ENCODE results near the gene PHACTR2.
"Not testable (repeated sequence)": the region's sequence is repeated elsewhere in the genome, so short reads cannot be mapped to it uniquely, and the experiment has no call there.

PHACTR2 gene

DNA sequence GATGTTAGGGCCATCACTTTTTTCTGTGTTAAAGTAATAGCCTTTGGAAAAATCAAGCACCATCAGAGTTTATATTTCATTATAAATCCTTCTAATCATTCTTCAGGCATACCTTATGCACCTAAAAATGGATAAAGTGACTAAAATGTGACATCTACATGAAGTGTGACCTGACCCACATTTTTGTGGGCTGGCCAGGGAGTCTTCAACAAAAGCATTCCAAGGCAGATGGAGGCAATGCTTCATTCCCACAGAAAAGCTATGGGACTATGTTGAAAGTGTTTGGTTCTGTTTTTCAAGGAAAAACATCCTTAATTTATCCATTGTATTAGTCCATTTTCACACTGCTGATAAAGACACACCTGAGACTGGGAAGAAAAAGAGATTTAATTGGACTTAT, 106.6 kb downstream of the PHACTR2 start:
- H3K27ac ChIP-seq = no peak overlapping the region
- TF ChIP-seq, protein P1, sequence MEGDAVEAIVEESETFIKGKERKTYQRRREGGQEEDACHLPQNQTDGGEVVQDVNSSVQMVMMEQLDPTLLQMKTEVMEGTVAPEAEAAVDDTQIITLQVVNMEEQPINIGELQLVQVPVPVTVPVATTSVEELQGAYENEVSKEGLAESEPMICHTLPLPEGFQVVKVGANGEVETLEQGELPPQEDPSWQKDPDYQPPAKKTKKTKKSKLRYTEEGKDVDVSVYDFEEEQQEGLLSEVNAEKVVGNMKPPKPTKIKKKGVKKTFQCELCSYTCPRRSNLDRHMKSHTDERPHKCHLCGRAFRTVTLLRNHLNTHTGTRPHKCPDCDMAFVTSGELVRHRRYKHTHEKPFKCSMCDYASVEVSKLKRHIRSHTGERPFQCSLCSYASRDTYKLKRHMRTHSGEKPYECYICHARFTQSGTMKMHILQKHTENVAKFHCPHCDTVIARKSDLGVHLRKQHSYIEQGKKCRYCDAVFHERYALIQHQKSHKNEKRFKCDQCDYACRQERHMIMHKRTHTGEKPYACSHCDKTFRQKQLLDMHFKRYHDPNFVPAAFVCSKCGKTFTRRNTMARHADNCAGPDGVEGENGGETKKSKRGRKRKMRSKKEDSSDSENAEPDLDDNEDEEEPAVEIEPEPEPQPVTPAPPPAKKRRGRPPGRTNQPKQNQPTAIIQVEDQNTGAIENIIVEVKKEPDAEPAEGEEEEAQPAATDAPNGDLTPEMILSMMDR (IDR thresholded peaks at IDR 0.05) = no peak
- TF ChIP-seq ZFX (IDR thresholded peaks at IDR 0.05; ENCODE audit: borderline replicate concordance) = no peak

DNA sequence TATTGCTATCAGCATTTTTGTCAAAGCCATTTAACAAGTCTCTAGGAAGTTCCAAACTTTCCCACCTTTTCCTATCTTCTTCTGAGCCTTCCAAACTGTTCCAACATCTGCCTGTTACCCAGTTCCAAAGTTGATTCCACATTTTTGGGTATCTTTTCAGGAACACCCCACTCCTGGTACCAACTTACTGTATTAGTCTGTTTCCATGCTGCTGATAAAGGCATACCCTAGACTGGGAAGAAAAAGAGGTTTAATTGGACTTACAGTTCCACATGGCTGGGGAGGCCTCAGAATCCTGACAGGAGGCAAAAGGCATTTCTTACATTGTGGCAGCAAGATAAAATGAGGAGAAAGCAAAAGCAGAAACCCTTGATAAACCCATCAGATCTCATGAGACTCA, 108.6 kb downstream of the PHACTR2 start:
- H3K27ac ChIP-seq = not testable (repeated sequence)

DNA sequence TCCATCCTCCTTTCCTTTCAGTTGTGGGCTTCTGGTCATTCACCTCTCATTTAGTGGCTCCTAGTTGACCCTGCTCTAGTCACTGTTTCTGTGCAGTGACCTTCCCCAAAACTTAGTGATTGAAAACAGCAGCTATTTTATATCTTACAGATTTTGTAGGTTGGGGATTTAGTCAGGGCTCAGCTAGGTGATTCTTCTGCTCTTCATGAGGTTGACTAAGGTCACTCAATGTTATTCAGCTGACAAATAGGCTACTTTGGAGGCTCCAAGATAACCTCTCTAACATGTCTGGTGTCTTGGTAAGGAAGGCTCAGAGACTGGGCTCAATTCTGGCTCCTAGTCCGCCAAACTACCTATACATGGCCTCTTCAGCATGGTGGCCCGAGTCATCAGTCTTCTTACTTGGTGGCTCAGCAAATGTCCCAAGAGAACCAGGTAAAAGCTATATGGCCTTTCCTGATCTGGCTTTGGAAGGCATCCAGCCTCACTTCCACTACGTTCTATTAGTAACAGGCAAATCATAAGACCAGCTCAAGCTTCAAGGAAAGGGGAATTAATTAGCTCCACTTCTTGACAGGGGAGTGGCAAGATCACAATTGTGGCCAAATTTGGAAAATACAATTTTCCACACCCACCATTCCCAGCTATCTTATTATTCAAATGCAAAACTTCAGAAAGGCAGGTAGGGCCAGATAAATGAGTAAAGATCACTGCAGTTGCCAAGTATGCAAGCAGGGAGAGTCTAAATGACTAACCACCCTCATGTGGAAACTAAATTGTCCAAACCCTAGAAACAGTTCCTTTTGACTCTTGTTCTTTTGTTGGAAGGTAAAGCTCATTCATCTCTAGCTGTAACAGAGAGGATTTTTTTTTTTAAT, 114.9 kb downstream of the PHACTR2 start:
- no peak for TF ChIP-seq ZFX (IDR thresholded peaks at IDR 0.05; ENCODE audit: borderline replicate concordance)
- TF ChIP-seq, protein P1 (IDR thresholded peaks at IDR 0.05) = no peak

DNA sequence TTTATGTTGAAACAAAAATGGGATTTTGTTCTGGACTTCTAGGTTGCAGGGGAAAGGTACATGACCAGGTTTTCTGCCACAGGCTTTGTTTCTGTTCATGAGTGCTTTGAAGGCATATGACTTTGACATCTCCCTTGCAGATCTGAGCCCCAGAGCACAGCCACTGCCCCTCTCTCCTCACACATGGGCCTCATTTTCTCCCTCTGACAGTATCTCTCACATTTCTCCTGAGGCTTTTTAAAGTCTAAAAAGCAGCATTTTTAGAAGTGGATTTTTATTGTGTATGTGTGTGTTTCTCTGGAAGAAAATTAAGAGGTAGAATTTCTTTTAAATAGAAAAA, 115.5 kb downstream of the PHACTR2 start:
- TF ChIP-seq ZFX (IDR thresholded peaks at IDR 0.05; ENCODE audit: borderline replicate concordance) = no peak
- TF ChIP-seq, protein P1 (IDR thresholded peaks at IDR 0.05) = no peak

More for the DNA sequence above, 114.9 kb downstream of the PHACTR2 start:
- no peak overlapping the region for H3K27ac ChIP-seq

DNA sequence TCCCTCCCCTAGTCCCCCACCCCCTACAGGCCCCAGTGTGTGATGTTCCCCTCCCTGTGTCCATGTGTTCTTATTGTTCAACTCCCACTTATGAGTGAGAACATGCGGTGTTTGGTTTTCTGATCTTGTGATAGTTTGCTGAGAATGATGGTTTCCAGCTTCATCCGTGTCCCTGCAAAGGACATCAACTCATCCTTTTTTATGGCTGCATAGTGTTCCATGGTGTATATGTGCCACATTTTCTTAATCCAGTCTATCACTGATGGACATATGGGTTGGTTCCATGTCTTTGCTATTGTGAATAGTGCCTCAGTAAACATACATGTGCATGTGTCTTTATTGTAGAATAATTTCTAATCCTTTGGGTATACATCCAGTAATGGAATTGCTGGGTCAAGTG, 118.8 kb downstream of the PHACTR2 start:
- H3K27ac ChIP-seq = not testable (repeated sequence)

More for the DNA sequence above, 115.5 kb downstream of the PHACTR2 start:
- H3K27ac ChIP-seq = no peak overlapping the region

DNA sequence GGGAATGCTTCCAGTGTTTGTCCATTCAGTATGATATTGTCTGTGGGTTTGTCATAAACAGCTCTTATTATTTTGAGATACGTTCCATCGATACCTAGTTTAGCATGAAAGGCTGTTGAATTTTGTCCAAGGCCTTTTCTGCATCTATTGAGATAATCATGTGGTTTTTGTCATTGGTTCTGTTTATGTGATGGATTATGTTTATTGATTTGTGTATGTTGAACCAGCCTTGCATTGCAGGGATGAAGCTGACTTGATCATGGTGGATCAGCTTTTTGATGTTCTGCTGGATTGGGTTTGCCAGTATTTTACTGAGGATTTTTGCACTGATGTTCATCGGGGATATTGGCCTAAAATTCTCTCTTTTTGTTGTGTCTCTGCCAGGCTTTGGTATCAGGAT, 120.7 kb downstream of the PHACTR2 start:
- not testable (repeated sequence) for H3K27ac ChIP-seq

DNA sequence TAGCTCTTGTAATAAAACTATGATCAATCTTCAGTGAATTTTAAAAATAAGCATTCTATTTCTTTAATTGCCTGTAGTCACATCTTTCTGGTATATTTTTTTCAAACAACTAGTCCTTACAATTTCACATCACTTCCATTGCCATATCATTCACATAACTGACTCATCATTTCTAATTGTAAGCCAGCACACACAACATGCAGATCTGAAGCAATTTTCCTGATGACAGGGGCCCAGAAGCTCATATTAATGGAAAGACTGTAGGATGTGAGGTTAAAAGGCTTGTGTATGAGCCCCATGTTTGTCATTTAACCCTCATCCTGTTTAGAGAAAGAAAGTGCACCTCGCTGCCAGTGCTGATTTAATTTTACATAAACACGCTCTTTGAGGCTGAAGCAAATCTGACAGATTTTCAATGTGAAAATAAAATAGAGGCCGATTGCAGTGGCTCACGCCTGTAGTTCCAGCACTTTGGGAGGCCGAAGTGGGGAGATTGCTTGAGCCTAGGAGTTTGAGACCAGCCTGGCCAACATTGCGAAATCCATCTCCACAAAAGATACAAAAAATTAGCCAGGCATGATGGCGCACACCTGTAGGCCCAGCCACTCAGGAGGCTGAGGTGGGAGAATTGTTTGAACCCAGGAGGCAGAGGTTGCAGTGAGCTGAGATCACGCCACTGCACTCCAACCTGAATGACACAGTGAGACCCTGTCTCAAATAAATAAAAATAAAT, 125.2 kb downstream of the PHACTR2 start:
- H3K27ac ChIP-seq = no peak overlapping the region
- TF ChIP-seq, protein P1 (IDR thresholded peaks at IDR 0.05) = no peak
- TF ChIP-seq ZFX (IDR thresholded peaks at IDR 0.05; ENCODE audit: borderline replicate concordance) = no peak

DNA sequence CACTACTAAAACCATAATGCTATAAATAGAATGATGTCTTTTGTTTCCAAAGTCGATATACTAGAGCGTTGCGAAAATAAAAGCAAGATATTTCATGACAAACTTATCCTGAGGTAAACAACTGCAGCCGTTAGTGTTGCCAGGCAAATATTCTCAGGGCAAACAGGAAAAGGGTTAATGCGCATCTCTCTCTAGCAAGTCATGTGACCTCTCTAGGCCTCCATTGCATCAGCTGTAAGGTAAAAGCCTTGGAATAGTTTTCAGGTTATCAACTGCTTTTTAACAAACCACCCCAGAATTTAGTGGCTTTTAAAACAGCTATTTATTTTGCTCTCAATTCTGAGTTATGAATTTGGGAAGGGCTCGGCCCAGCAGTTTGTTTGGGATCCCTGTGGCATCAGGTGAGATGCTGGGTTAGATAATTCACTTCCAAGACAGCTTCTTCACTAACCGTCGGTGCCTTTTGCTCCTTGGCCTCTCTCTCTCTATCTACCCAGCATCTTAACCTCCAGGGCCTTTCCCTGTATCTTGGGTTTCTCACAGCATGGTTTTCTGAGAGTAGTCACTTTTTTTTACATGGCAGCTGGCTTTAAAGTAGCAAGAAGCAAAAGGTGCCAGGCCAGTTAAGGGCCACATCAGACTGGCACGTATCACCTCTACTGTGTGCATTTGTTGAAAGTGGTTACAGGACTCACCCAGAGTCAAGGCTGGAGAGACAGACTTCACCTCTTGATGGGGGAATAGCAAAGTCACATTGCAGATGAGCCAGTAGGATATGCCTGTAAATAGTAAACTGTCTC, 126.2 kb downstream of the PHACTR2 start:
- no peak overlapping the region for H3K27ac ChIP-seq
- TF ChIP-seq, protein P1 (IDR thresholded peaks at IDR 0.05) = no peak
- TF ChIP-seq ZFX (IDR thresholded peaks at IDR 0.05; ENCODE audit: borderline replicate concordance) = no peak

All from 22Rv1 (cell line).